ENCODE measurements around the gene S100B.
A peak's percentile ranks its signal among the peaks of the same experiment; 100 is the strongest.

Gene S100B

GRCh38 chr21:46620846-46621245, 16.0 kb upstream of the S100B start:
- Mint-ChIP-seq H3K9me3 (peaks cover 4% of the 10 kb centered on the region), H3K4me1 (ENCODE audit: low read depth) (peaks cover 19% of the 10 kb centered on the region), H3K36me3 (ENCODE audit: low read depth) (peaks cover 2% of the 10 kb centered on the region), H3K27me3 (ENCODE audit: low read depth) (peaks cover 7% of the 10 kb centered on the region), H3K27ac (no peak overlapping the region), H3K4me3 (no peak overlapping the region)
- no peak for DNase-seq (ENCODE audit: low spot score)

GRCh38 chr21:46619846-46620245, 15.0 kb upstream of the S100B start:
- Mint-ChIP-seq H3K4me3 (no peak overlapping the region), H3K27ac (no peak overlapping the region), H3K36me3 (ENCODE audit: low read depth) (no peaks in the 10 kb centered on the region), H3K9me3 (no peaks in the 10 kb centered on the region), H3K4me1 (ENCODE audit: low read depth) (peaks cover 19% of the 10 kb centered on the region), H3K27me3 (ENCODE audit: low read depth) (peaks cover 15% of the 10 kb centered on the region)
- no peak for DNase-seq (ENCODE audit: low spot score)

- Mint-ChIP-seq H3K9me3 (no peaks in the 10 kb centered on the region), H3K27me3 (ENCODE audit: low read depth) (peaks cover 24% of the 10 kb centered on the region), H3K4me3 (no peak overlapping the region), H3K36me3 (ENCODE audit: low read depth) (no peaks in the 10 kb centered on the region), H3K27ac (no peak overlapping the region), H3K4me1 (ENCODE audit: low read depth) (peaks cover 19% of the 10 kb centered on the region)
- DNase-seq (ENCODE audit: low spot score) = no peak
Measured at GRCh38 chr21:46618738-46619379, 14.0 kb upstream of the S100B start.

- H3K27ac Mint-ChIP-seq = no peak overlapping the region
- H3K9me3 Mint-ChIP-seq = no peaks in the 10 kb centered on the region
- DNase-seq (ENCODE audit: low spot score) = no peak
- no peaks in the 10 kb centered on the region for H3K36me3 Mint-ChIP-seq (ENCODE audit: low read depth)
- peaks cover 12% of the 10 kb centered on the region for H3K4me1 Mint-ChIP-seq (ENCODE audit: low read depth)
- H3K27me3 Mint-ChIP-seq (ENCODE audit: low read depth) = peaks cover 30% of the 10 kb centered on the region
- no peak overlapping the region for H3K4me3 Mint-ChIP-seq
Measured at GRCh38 chr21:46617267-46618051, 12.6 kb upstream of the S100B start.

- Mint-ChIP-seq H3K36me3 (ENCODE audit: low read depth) (no peaks in the 10 kb centered on the region), H3K4me3 (no peak overlapping the region), H3K27me3 (ENCODE audit: low read depth) (peaks cover 30% of the 10 kb centered on the region), H3K9me3 (no peaks in the 10 kb centered on the region), H3K4me1 (ENCODE audit: low read depth) (peaks cover 4% of the 10 kb centered on the region), H3K27ac (no peak overlapping the region)
- no peak for DNase-seq (ENCODE audit: low spot score)
Measured at GRCh38 chr21:46616656-46617055, 11.8 kb upstream of the S100B start.

- Mint-ChIP-seq H3K9me3 (no peaks in the 10 kb centered on the region), H3K27ac (no peak overlapping the region), H3K4me3 (no peak overlapping the region), H3K27me3 (ENCODE audit: low read depth) (peaks cover 30% of the 10 kb centered on the region), H3K4me1 (ENCODE audit: low read depth) (no peaks in the 10 kb centered on the region), H3K36me3 (ENCODE audit: low read depth) (no peaks in the 10 kb centered on the region)
- no peak for DNase-seq (ENCODE audit: low spot score)
Measured at GRCh38 chr21:46616050-46616449, 11.2 kb upstream of the S100B start.

GRCh38 chr21:46613391-46613790, 8.5 kb upstream of the S100B start:
- Mint-ChIP-seq H3K9me3 (no peaks in the 10 kb centered on the region), H3K4me1 (ENCODE audit: low read depth) (no peaks in the 10 kb centered on the region), H3K27ac (no peak overlapping the region), H3K4me3 (no peak overlapping the region), H3K27me3 (ENCODE audit: low read depth) (peaks cover 25% of the 10 kb centered on the region), H3K36me3 (ENCODE audit: low read depth) (no peaks in the 10 kb centered on the region)
- no peak for DNase-seq (ENCODE audit: low spot score)

- Mint-ChIP-seq H3K36me3 (ENCODE audit: low read depth) (no peaks in the 10 kb centered on the region), H3K27ac (no peak overlapping the region), H3K4me3 (no peak overlapping the region), H3K27me3 (ENCODE audit: low read depth) (peaks cover 18% of the 10 kb centered on the region), H3K9me3 (no peaks in the 10 kb centered on the region), H3K4me1 (ENCODE audit: low read depth) (peaks cover 14% of the 10 kb centered on the region)
- no peak for DNase-seq (ENCODE audit: low spot score)
Measured at GRCh38 chr21:46610018-46610701, 5.3 kb upstream of the S100B start.

- Mint-ChIP-seq H3K27ac (no peak overlapping the region), H3K4me1 (ENCODE audit: low read depth) (peaks cover 18% of the 10 kb centered on the region), H3K4me3 (no peak overlapping the region), H3K36me3 (ENCODE audit: low read depth) (no peaks in the 10 kb centered on the region), H3K9me3 (no peaks in the 10 kb centered on the region), H3K27me3 (ENCODE audit: low read depth) (peaks cover 6% of the 10 kb centered on the region)
- no peak for DNase-seq (ENCODE audit: low spot score)
Measured at GRCh38 chr21:46608672-46609111, 3.8 kb upstream of the S100B start.

- H3K27me3 Mint-ChIP-seq (ENCODE audit: low read depth) = peaks cover 2% of the 10 kb centered on the region
- no peak for DNase-seq (ENCODE audit: low spot score)
- no peaks in the 10 kb centered on the region for H3K36me3 Mint-ChIP-seq (ENCODE audit: low read depth)
- no peaks in the 10 kb centered on the region for H3K9me3 Mint-ChIP-seq
- H3K4me1 Mint-ChIP-seq (ENCODE audit: low read depth) = peaks cover 18% of the 10 kb centered on the region
- H3K27ac Mint-ChIP-seq = no peak overlapping the region
- H3K4me3 Mint-ChIP-seq = no peak overlapping the region
Measured at GRCh38 chr21:46607636-46608035, 2.8 kb upstream of the S100B start.

GRCh38 chr21:46606427-46606813, 1.5 kb upstream of the S100B start:
- peak overlapping the region; percentile 78 for H3K27ac Mint-ChIP-seq
- no peak for DNase-seq (ENCODE audit: low spot score)
- H3K27me3 Mint-ChIP-seq (ENCODE audit: low read depth) = peaks cover 2% of the 10 kb centered on the region
- no peaks in the 10 kb centered on the region for H3K9me3 Mint-ChIP-seq
- H3K4me1 Mint-ChIP-seq (ENCODE audit: low read depth) = peaks cover 18% of the 10 kb centered on the region
- no peaks in the 10 kb centered on the region for H3K36me3 Mint-ChIP-seq (ENCODE audit: low read depth)
- peak overlapping the region; percentile 61 for H3K4me3 Mint-ChIP-seq

GRCh38 chr21:46605767-46606426, 1.0 kb upstream of the S100B start:
- Mint-ChIP-seq H3K9me3 (no peaks in the 10 kb centered on the region), H3K4me1 (ENCODE audit: low read depth) (peaks cover 18% of the 10 kb centered on the region), H3K4me3 (peak overlapping the region; percentile 61), H3K27me3 (ENCODE audit: low read depth) (peaks cover 2% of the 10 kb centered on the region), H3K36me3 (ENCODE audit: low read depth) (no peaks in the 10 kb centered on the region), H3K27ac (peak overlapping the region; percentile 78)
- DNase-seq (ENCODE audit: low spot score) = peak; percentile 22

- no peaks in the 10 kb centered on the region for H3K9me3 Mint-ChIP-seq
- no peaks in the 10 kb centered on the region for H3K36me3 Mint-ChIP-seq (ENCODE audit: low read depth)
- peaks cover 18% of the 10 kb centered on the region for H3K4me1 Mint-ChIP-seq (ENCODE audit: low read depth)
- H3K27ac Mint-ChIP-seq = no peak overlapping the region
- peaks cover 2% of the 10 kb centered on the region for H3K27me3 Mint-ChIP-seq (ENCODE audit: low read depth)
- DNase-seq (ENCODE audit: low spot score) = no peak
- H3K4me3 Mint-ChIP-seq = no peak overlapping the region
Measured at GRCh38 chr21:46604329-46604974, 430 bp downstream of the S100B start.
